SW 1271 (cell line): ENCODE data around the gene PCED1B.

ENCODE experiments used
- DNase-seq, 2 experiments: peaks; one replicate each; lab custom pipeline; 2025; lab: John Stamatoyannopoulos, UW

Gene PCED1B

GRCh38 chr12:47231456-47231855 is 152.0 kb downstream of the PCED1B start:
- DNase-seq, result no peak

DNA sequence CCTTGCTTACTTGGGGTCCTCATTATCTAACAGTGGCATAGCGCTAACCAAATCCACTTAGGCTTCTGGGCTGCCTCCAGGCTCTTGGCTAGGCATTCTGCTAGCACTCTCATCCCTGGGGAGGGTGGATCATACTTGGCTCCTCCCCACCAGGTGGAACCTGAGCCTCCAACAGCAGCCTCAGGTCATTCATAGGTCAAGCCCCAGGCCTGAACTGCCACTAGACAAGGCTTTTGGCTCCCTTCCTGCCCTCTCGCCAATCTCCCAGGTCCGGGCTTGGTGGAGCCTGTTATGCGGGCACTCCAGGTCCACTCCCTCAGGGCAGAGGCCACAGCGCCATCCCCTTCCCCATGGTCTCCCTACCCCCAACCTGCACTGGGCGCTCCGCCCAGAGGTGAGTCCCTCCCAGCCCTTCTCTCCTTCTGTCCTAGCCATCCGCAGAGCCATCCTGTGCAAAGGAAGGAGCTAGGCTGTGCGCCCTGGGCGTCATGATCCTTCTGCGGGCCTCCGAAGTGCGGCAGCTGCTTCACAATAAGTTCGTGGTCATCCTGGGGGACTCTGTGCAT is 155.2 kb downstream of the PCED1B start:
- DNase-seq, result no peak

DNA sequence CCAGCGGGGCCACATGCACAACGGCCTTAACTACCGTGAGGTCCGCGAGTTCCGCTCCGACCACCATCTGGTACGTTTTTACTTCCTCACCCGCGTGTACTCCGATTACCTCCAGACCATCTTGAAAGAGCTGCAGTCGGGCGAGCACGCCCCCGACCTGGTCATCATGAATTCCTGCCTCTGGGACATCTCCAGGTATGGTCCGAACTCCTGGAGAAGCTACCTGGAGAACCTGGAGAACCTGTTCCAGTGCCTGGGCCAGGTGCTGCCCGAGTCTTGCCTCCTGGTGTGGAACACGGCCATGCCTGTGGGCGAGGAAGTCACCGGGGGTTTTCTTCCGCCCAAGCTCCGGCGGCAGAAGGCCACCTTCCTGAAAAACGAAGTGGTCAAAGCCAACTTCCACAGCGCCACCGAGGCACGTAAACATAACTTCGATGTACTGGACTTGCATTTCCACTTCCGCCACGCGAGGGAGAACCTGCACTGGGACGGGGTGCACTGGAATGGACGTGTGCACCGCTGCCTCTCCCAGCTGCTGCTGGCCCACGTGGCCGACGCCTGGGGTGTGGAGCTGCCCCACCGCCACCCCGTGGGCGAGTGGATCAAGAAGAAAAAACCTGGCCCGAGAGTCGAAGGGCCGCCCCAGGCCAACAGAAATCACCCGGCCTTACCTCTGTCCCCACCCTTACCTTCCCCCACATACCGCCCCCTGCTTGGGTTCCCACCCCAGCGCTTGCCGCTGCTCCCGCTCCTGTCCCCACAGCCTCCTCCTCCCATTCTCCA is 156.0 kb downstream of the PCED1B start:
- DNase-seq, result no peak

- DNase-seq, result peak in 1 of 2 experiments; percentile 56
Observed at GRCh38 chr12:47236109-47236714, 156.8 kb downstream of the PCED1B start.

GRCh38 chr12:47237751-47238211 is 158.4 kb downstream of the PCED1B start:
- no peak for DNase-seq

GRCh38 chr12:47238669-47239114 is 159.3 kb downstream of the PCED1B start:
- DNase-seq, result no peak

DNA sequence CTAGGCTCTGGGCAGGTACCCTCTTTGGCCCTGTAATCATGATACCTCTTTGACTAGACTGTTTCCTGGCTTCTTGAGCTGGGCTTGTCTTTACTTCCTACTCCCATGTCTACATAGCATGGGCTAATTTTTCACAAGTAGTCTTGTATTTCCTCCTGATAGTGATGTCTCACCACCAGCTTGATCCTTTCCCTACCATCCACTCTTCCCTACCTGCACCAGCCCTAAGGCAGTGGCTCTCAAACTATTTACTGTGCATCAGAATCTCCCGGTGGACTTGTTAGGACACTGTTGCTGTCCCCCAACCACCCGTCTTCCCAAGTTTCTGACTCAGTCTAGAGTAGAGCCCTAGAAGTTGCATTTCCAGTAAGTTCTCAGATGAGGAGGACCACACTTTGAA is 163.0 kb downstream of the PCED1B start:
- no peak for DNase-seq

DNA sequence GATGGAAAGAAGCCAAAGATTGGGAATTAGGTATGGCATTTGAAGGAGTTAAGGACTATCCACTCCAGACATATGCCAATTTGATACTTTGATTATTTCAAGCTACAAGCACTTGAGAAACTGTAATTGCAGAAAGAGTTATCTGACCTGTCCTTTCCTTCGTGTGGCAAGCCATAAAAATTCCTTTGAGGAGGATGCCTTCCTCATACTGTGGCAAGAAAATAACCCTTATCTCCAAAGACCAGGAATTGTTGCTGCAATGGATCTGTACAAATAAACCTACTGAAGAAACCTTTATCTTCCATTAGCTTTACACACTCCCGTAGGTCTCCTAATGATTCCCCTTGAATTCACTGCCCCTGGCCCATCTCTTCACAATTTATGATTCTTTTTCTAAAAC is 165.4 kb downstream of the PCED1B start:
- no peak for DNase-seq

DNA sequence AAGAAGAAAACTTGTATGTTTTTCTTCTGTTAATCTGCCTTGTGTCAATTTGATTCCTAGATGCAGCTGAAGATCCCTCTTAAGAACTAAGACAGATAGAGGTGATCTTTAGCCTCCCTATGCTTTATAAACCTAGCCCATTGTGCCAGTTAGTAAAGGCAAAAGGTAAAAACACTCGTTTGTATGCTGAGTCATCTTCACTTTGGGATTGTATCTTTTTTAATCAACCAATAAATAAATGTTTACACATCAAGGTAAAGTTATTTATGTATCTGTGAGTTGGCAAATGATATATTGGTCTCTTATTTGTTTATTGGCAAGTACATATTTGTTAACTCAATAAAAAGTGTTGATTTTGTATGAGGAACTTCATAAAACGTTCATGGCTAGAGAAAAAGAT is 166.2 kb downstream of the PCED1B start:
- DNase-seq, result no peak

GRCh38 chr12:47247418-47247817 is 168.0 kb downstream of the PCED1B start:
- DNase-seq, result no peak

GRCh38 chr12:47249082-47249481 is 169.7 kb downstream of the PCED1B start:
- no peak for DNase-seq

- no peak for DNase-seq
Observed at GRCh38 chr12:47249719-47250357, 170.4 kb downstream of the PCED1B start.

DNA sequence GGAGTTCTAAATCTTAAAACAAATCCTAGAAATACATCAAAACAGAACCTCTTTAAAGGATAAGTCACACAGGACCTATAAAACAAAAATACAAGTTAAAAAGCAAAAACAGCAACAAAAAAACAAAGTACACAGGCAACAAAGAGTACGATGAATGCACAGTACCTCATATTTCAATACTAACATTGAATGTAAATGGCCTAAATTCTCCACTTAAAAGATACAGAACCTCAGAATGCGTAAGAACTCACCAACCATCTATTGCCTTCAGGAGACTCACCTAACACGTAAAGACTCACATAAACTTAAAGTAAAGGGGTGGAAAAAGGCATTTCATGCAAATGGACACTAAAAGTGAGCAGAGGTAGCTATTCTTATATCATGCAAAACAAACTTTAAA is 172.5 kb downstream of the PCED1B start:
- no peak for DNase-seq

GRCh38 chr12:47264951-47265350 is 185.5 kb downstream of the PCED1B start:
- no peak for DNase-seq

DNA sequence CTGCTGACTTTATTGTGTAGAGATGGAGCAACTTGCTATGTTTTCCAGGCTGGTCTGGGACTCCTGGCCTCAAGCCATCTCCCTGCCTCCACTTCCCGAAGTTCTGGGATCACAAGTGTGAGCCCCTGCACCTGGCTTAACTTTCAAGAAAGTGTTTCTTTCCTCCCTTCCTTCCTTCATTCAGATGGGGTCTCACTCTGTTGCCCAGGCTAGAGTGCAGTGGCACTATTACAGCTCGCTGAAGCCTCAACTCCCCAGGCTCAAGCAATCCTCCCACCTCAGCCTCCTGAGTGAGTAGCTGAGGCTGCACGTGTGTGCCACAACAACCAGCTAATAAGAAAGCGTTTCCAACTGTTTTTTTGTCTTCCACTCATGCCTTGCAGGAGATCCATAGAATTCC is 186.0 kb downstream of the PCED1B start:
- DNase-seq, result no peak

GRCh38 chr12:47267571-47267970 is 188.2 kb downstream of the PCED1B start:
- DNase-seq, result no peak

DNA sequence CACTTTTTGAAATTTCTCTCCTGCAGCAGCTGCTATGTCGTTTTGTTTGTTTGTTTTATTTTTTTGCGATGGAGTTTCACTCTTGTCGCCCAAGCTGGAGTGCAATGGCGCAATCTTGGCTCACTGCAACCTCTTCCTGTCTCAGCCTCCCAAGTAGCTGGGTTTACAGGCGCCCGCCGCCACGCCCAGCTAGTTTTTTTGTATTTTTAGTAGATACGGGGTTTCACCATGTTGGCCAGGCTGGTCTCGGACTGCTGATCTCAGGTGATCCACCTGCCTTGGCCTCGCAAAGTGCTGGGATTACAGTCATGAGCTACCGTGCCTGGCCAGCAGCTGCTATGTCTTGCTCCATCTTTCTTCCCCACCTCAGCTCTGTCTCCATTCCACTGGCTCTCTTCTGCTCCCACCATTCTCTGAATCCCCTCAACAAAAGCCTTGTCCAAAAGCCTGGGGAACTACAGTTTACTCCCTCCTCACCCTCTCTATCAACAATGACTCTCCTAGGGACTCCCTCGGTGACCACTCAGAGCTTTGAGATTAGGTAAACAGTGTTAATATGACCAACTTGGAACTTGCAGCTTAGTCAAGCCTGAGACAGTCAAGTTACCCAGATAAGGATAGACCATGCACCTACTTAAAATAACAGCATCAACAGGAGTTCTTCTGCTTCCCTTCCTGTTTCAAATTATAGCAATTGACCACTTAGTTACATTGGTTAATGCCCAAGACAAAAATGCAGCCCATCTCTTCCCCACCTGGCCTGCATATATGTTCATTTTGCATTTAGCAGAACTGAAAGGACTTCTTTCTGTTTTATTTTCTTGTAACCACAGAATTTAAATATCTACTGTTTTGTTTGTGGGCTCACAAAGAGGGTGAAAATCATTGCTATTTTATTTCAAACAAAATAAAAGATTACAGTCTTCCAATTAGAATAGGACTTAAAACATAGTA is 189.4 kb downstream of the PCED1B start:
- no peak for DNase-seq

- no peak for DNase-seq
Observed at GRCh38 chr12:47269916-47270315, 190.5 kb downstream of the PCED1B start.

DNA sequence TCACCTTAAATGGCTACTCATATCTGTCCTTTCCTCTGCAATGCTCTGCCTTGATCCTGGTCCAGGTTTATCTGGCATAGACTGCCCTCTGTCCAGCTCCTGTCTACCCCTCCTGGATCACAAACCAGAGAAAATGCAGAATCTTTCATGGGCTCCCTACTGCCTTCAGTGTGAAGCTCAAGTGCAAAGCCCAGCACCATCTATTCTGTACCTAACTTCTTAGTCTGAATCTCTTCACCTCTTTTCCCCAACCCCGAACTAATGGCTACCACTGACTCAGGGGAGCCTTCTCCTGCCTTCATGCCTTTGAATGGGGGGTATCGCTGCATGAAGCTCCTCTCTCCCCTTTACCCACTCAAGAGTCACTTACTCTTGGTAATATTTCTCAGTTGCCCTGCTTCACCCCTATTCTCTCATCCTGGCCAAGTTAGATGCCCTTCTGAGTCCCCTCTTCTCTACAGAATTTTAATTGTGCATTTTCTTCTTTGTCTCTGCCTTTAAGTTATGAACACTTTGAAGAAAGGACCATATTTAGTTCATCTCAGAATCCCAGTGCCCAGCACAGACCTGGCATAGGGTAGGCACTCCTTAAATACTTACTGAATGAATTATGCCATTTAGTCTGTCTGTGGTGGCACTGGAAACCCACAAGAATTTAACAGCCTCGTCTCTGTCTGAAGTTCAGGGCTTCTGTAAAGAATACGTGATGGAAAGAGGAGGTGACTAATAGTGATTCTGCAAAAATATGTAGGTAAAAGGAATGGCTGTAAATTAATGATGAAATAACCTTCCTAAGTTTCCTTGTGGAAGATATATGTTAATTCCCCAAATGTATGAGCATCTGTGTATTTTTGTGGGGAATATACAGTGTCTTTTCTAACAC is 191.6 kb downstream of the PCED1B start:
- DNase-seq, result peak; percentile 76 to 88

DNA sequence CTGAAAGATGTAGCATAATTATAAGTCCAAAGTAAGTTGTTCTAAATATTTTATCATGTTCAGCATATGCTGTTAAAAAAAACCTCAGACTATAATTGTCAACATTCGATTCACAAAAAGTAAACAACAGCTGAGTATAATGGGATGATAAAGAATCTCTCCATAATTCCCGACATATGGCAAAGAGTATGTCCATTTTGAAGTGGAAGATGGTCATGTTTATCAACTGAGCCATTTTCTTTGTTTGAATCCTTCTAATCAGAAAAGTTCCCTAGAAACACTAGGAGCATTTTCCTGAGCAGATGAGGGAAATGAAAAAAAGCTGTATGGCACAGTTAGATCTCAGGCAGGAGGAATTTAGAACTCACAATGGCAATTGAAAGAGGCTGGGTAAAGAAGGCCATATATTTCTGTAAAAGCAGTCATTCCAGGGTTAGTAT is 192.4 kb downstream of the PCED1B start:
- DNase-seq, result no peak
